ENCODE measurements around the gene PSPN. TPM values are rescaled to one million over a fixed set of nuclear protein-coding genes. Genes with fewer than 3 reads are reported as not detected.

PSPN gene
- 0.86 and 1.2 TPM in 2 replicates for total RNA-seq

DNA sequence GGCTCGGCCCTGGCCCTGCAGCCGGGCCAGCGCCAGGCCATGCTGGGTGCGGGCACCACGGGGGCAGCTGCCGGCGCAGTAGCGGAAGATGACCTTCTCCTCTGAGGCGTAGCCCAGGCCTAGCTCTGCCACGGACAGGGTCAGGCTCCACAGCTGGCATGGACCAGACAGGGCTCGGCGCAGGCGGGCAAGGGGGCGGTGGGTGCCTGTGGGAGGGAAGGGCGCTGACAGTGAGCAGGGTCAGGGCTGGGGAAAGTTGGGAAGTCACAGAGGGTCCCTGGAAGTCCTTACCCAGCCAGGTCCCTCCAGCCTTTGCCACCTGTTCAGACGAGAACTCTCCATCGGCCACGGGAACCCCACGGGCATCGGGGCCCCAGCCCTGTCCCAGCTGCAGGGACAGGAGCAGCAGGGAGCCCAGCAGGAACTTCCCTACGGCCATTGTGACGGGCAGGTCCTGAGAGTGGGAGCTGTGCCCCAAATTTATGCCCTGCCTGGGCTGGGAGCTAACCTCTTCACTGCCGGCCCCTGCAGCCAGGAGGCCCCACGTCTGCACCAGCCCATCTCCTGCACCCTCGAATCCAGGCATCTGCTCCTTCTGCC lies at the start of gene PSPN:
Gene PSPN, minus strand, starts transcription at position 523 of the 600 bp plus-strand sequence. Its CDS starts 84 bp downstream, at position 439.

GRCh38 chr19:6424195-6424938 lies 48.6 kb upstream of the PSPN start, which contains the start of gene KHSRP:
TSS of gene KHSRP (minus strand) at chr19:6424811. CDS start at chr19:6424701, 110 bp downstream.

DNA sequence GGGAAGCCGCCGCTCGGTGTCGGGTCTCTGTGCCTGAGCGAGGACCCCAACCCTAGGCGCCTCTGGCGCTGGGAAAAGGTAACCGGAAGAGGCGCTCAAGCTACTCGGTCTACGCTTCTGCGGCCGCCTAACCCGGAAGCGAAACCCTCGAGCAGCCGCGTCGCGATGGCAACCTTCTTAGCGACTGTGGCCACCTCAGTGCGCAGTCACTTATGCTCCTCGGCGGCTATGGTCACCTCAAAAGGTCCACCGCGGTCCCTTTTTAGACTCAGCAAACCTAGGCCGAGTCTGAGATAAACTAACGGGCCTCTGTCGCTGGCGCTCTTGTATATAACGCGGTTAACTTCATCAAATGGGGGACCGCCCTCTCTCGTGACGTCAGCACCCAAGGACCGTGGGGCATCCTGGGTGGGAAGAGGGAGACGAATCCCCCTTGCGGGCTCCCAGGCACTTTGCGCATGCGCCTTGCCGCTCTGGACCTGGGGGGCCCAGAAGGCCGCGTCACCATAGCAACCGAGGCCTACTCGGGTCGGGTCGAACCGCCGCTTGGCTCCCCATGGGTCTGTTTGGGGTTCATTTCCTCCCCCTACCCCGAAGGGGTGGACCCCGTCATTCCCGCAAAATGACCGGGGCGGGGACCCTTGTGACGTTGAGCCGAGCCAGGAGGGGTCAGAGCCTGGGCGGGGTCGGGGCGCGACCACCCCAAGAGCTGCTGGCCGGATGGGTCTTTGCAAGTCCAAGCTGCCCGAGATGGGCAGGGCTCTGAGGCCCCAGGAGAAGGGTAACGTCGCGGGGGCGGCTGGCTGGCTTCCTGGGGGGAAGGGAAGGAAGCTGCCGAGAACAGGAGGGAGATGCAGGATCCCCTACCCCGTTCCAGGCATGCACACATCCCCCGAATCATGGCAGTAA lies 17.6 kb upstream of the PSPN start, which contains the start of gene GTF2F1:
Gene GTF2F1, minus strand, starts transcription at position 91 of the 909 bp plus-strand sequence. CDS start 169 bp downstream, outside the sequence.

DNA sequence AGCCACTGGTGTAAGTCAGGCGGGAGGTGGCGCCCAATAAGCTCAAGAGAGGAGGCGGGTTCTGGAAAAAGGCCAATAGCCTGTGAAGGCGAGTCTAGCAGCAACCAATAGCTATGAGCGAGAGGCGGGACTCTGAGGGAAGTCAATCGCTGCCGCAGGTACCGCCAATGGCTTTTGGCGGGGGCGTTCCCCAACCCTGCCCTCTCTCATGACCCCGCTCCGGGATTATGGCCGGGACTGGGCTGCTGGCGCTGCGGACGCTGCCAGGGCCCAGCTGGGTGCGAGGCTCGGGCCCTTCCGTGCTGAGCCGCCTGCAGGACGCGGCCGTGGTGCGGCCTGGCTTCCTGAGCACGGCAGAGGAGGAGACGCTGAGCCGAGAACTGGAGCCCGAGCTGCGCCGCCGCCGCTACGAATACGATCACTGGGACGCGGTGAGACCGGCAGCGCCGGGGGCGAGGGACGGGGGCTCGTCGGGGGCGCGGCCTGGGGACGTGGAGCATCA lies 3.1 kb downstream of the PSPN start, which contains the start of gene ALKBH7:
Gene ALKBH7, plus strand, starts transcription at position 201 of the 502 bp plus-strand sequence. Its CDS starts 27 bp downstream, at position 228.

GRCh38 chr19:6333439-6333838 lies 42.3 kb downstream of the PSPN start, which contains the start of gene ACER1:
TSS of gene ACER1 (minus strand) at chr19:6333612. CDS start at chr19:6333551, 61 bp downstream.

Other genes with a start within 250 kb of the PSPN start
- not detected in 2 replicates for gene ACSBG2, start 240.3 kb downstream of the PSPN start, total RNA-seq
- 5.5 and 5.8 TPM in 2 replicates for gene MLLT1, start 96.0 kb downstream of the PSPN start, total RNA-seq
- not detected in 2 replicates for gene ACER1, start 42.3 kb downstream of the PSPN start, total RNA-seq
- gene CLPP, start 14.4 kb downstream of the PSPN start, total RNA-seq = 29.0 and 43.2 TPM in 2 replicates
- gene ALKBH7, start 3.1 kb downstream of the PSPN start, total RNA-seq = 27.1 and 53.9 TPM in 2 replicates
- 40.5 and 54.6 TPM in 2 replicates for gene GTF2F1, start 17.2 kb upstream of the PSPN start, total RNA-seq
- gene KHSRP, start 48.9 kb upstream of the PSPN start, total RNA-seq = 72.6 and 93.3 TPM in 2 replicates
- not detected in 2 replicates for gene SLC25A41, start 57.8 kb upstream of the PSPN start, total RNA-seq
- 12.0 and 14.0 TPM in 2 replicates for gene SLC25A23, start 83.9 kb upstream of the PSPN start, total RNA-seq
- gene CRB3, start 88.3 kb upstream of the PSPN start, total RNA-seq = not detected in 2 replicates
- not detected in 2 replicates for gene DENND1C, start 105.9 kb upstream of the PSPN start, total RNA-seq
- gene TUBB4A, start 126.4 kb upstream of the PSPN start, total RNA-seq = not detected in 2 replicates
- 0.17 and 0.76 TPM in 2 replicates for gene TNFSF9, start 155.1 kb upstream of the PSPN start, total RNA-seq
- not detected in 2 replicates for gene CD70, start 215.2 kb upstream of the PSPN start, total RNA-seq

Data from dermis lymphatic vessel endothelial cell (primary cell).